Measurements from ENCODE around the gene TAF15.

Gene TAF15

GRCh38 chr17:35875072-35875799, 66.0 kb downstream of the TAF15 start:
- H3K4me1 ChIP-seq (ENCODE audit: control insufficient read depth, low read length) = peaks cover 6% of the 10 kb centered on the region
- peaks cover 3% of the 10 kb centered on the region; the same call in 1 of the 2 replicates for H3K27me3 ChIP-seq (ENCODE audit: control insufficient read depth, low read length)
- H3F3A ChIP-seq (ENCODE audit: control insufficient read depth, insufficient read depth) = no peaks in the 10 kb centered on the region
- no peaks in the 10 kb centered on the region for H3K9me3 ChIP-seq (ENCODE audit: control insufficient read depth, insufficient read depth, low read length)
- no peaks in the 10 kb centered on the region for H3K9me2 ChIP-seq (replicated peaks; ENCODE audit: control insufficient read depth, low read length)
- no peak for TF ChIP-seq EZH2phosphoT487 (IDR thresholded peaks at IDR 0.05; ENCODE audit: borderline replicate concordance, low read length)
- no peak for TF ChIP-seq CTCF (IDR thresholded peaks at IDR 0.05; ENCODE audit: low read depth, low read length, poor library complexity, severe bottlenecking)
- H4K20me1 ChIP-seq (ENCODE audit: control insufficient read depth, insufficient read depth, low read depth, low read length) = no peaks in the 10 kb centered on the region
- no peak overlapping the region for H3K4me3 ChIP-seq (ENCODE audit: low read length)
- H3K79me2 ChIP-seq (ENCODE audit: control insufficient read depth, low read length) = no peaks in the 10 kb centered on the region
- no peak overlapping the region for H3K4me2 ChIP-seq (ENCODE audit: low read length)
- H3K27ac ChIP-seq (ENCODE audit: low read depth, low read length) = no peak overlapping the region
- no peaks in the 10 kb centered on the region for H3K36me3 ChIP-seq (ENCODE audit: control insufficient read depth, low read length)

- no peaks in the 10 kb centered on the region for H3K79me2 ChIP-seq (ENCODE audit: control insufficient read depth, low read length)
- peaks cover 12% of the 10 kb centered on the region for H3K4me1 ChIP-seq (ENCODE audit: control insufficient read depth, low read length)
- TF ChIP-seq EZH2phosphoT487 (IDR thresholded peaks at IDR 0.05; ENCODE audit: borderline replicate concordance, low read length) = no peak
- no peak for TF ChIP-seq CTCF (IDR thresholded peaks at IDR 0.05; ENCODE audit: low read depth, low read length, poor library complexity, severe bottlenecking)
- no peaks in the 10 kb centered on the region for H3K9me2 ChIP-seq (replicated peaks; ENCODE audit: control insufficient read depth, low read length)
- H3K27ac ChIP-seq (ENCODE audit: low read depth, low read length) = no peak overlapping the region
- H3K36me3 ChIP-seq (ENCODE audit: control insufficient read depth, low read length) = no peaks in the 10 kb centered on the region
- peaks cover 6% of the 10 kb centered on the region for H3K27me3 ChIP-seq (ENCODE audit: control insufficient read depth, low read length)
- H3F3A ChIP-seq (ENCODE audit: control insufficient read depth, insufficient read depth) = no peaks in the 10 kb centered on the region
- no peaks in the 10 kb centered on the region for H4K20me1 ChIP-seq (ENCODE audit: control insufficient read depth, insufficient read depth, low read depth, low read length)
- no peak overlapping the region for H3K4me2 ChIP-seq (ENCODE audit: low read length)
- H3K4me3 ChIP-seq (ENCODE audit: low read length) = no peak overlapping the region
- H3K9me3 ChIP-seq (ENCODE audit: control insufficient read depth, insufficient read depth, low read length) = no peaks in the 10 kb centered on the region
Measured at GRCh38 chr17:35875800-35876139, 66.5 kb downstream of the TAF15 start.

GRCh38 chr17:35876534-35876933, 67.2 kb downstream of the TAF15 start:
- Histone ChIP-seq H3K4me1 (ENCODE audit: control insufficient read depth, low read length) (peaks cover 15% of the 10 kb centered on the region), H3K36me3 (ENCODE audit: control insufficient read depth, low read length) (no peaks in the 10 kb centered on the region), H3K79me2 (ENCODE audit: control insufficient read depth, low read length) (no peaks in the 10 kb centered on the region), H3K27ac (ENCODE audit: low read depth, low read length) (no peak overlapping the region), H3F3A (ENCODE audit: control insufficient read depth, insufficient read depth) (no peaks in the 10 kb centered on the region), H4K20me1 (ENCODE audit: control insufficient read depth, insufficient read depth, low read depth, low read length) (no peaks in the 10 kb centered on the region), H3K9me2 (replicated peaks; ENCODE audit: control insufficient read depth, low read length) (no peaks in the 10 kb centered on the region), H3K4me3 (ENCODE audit: low read length) (no peak overlapping the region), H3K9me3 (ENCODE audit: control insufficient read depth, insufficient read depth, low read length) (no peaks in the 10 kb centered on the region), H3K4me2 (ENCODE audit: low read length) (no peak overlapping the region), H3K27me3 (ENCODE audit: control insufficient read depth, low read length) (peaks cover 7% of the 10 kb centered on the region)
- TF ChIP-seq EZH2phosphoT487 (IDR thresholded peaks at IDR 0.05; ENCODE audit: borderline replicate concordance, low read length) (no peak), CTCF (IDR thresholded peaks at IDR 0.05; ENCODE audit: low read depth, low read length, poor library complexity, severe bottlenecking) (no peak)
